NCI-H526 (cell line): Measurements from ENCODE around the gene C1GALT1.

ENCODE experiments used
- DNase-seq, 2 experiments: peaks; one replicate each; lab custom pipeline; 2025; lab: John Stamatoyannopoulos, UW

The C1GALT1 gene

DNA sequence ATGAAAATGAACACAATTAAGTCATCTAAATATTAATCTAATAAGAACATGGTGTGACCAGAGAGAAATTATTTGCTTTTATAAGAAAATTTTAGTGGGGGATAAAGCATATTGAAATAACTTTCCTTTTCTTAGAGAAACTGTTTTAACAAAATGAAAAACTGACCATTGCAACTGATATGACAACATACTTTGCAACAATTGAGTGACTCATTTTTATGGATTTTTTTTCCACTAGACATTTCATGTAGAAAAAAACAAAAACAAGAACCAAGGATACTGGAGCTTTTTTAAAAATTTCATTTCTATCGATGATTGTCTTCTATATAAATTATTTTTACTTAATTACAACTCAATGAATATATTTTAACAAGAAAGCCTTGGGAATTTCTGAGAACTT is 90.0 kb downstream of the C1GALT1 start:
- DNase-seq: no peak

DNA sequence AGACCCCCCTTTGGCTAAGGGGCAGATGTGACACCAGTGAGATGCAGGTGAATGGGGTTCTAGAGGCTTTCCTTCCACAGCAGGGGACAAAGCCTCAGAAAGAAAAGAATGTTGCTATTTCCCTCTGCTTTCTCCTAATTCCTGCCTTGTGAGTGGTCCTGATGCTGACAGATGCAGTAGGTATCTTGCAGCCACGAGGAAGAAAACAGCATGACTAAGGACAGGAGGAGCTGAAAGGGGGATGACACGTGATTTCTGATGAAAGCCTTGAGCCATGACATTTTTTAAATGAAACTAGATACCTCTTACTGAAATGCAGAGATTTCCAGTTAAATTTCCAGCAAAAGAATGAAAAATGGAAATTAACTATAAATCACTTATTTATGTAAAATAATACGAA is 92.4 kb downstream of the C1GALT1 start:
- DNase-seq: no peak

DNA sequence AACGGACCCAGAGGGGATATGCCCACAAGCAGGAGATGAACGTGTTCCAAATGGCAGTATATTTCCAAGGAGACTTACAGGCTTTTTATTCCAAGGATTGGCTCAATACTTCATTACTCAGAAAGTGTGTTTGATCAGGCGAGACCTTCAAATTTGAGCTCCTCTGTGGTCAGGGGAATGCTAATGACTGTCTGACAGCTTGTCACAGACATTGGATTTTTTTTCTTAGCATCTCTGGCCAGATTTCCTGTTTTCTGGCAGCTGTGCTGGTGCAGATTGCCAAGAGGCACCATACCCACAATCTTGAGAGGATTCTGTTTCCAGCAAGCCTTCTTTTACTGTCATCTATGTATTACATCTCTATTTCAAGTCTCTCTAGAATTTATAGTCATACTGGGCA is 93.8 kb downstream of the C1GALT1 start:
- DNase-seq: no peak

- DNase-seq: no peak
These were observed 108.2 kb downstream of the C1GALT1 start for GRCh38 chr7:7290429-7291122.

DNA sequence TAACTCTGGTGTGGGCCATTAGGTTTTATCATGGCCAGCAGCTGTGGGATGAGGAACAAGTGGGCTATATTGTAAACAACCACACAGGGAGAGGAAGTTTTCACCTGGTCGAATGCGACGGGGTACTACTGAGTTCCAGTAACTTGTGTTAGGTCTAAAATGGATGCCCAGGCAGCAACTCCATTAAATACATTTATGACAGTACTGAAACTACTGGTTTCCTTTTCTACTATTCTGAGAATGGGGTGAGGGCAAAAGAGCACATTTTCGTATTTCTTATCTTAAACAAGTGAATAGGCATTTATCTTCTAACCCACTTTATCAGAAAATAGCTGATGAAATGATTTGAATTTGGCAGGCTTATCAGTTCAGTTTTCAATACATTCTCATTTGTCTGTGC is 109.7 kb downstream of the C1GALT1 start:
- DNase-seq: no peak

DNA sequence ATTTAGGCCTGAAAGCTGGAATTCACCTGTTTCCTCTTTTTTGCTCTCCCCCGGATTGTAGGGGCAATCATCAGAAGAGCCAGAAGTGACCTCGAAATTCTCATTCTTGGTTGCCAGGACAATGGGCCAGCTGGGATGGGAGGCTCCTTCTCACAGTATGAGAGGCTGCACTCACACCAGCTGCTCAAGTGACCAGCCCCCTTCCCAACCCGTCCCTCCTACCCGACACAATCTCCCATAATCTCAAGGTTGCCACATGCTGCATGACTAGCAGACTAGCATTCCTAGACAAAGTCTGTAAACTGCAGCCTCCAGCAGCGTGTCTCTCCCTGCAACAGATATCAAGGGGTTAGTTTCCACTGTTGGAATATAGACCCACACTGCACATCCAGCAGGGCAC is 110.3 kb downstream of the C1GALT1 start:
- no peak for DNase-seq

DNA sequence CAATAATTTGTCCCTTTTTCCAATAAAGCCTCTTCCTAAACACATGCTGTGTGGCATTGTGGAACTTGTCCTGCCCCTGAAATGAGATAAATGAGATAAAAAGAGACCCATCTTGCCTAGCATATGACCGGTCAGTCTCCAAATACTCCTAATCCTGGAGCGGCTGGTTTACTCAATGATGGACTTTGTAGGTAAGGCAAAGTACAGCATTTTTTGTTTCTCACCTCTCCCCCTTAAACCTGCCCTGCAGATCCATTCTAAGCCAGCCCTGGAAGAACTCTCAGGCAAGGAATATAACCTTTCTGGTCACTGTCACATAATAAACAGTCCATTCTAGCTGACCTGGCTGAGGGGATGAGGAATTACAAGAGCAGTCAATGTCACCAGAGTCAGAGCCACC is 110.7 kb downstream of the C1GALT1 start:
- no peak for DNase-seq

- DNase-seq: no peak
These were observed 112.6 kb downstream of the C1GALT1 start for GRCh38 chr7:7294911-7295310.
